Hepatocyte (in vitro differentiated cells): Measurements from ENCODE around the gene PLA2G4A. TPM values are rescaled to one million over a fixed set of nuclear protein-coding genes. Genes with fewer than 3 reads are reported as not detected.

ENCODE experiments used
- DNase-seq: peaks from one replicate; pipeline ENCODE4 v3.0.0-alpha.2; 2016; ENCODE audit warnings: low spot score
- H2AFZ ChIP-seq: fragments of 200-600 bp; sonication (generic); 2 replicates; pipeline ENCODE4 v1.6.0; 2016; ENCODE audit warnings: antibody characterized with exemption, mild to moderate bottlenecking
- H3K27ac ChIP-seq: fragments of 200-600 bp; sonication (generic); 2 replicates; pipeline ENCODE4 v1.5.1; 2016; ENCODE audit warnings: mild to moderate bottlenecking
- H3K27me3 ChIP-seq: fragments of 200-600 bp; sonication (generic); 2 replicates; pipeline ENCODE4 v1.6.1; 2016
- H3K36me3 ChIP-seq: fragments of 200-600 bp; sonication (generic); replicated peaks from 2 replicates; pipeline ENCODE4 v1.5.1; 2016; ENCODE audit warnings: low read depth; ENCODE audit not compliant: insufficient read depth
- H3K4me1 ChIP-seq: fragments of 200-600 bp; sonication (generic); 2 replicates; pipeline ENCODE4 v1.5.1; 2016; ENCODE audit warnings: mild to moderate bottlenecking, moderate library complexity; ENCODE audit not compliant: insufficient read depth
- H3K4me2 ChIP-seq: fragments of 200-600 bp; sonication (generic); 2 replicates; pipeline ENCODE4 v1.6.0; 2016
- H3K4me3 ChIP-seq: fragments of 200-600 bp; sonication (generic); 2 replicates; pipeline ENCODE4 v1.5.1; 2016; ENCODE audit warnings: mild to moderate bottlenecking
- H3K79me2 ChIP-seq: fragments of 200-600 bp; sonication (generic); 2 replicates; pipeline ENCODE4 v1.6.0; 2017; ENCODE audit warnings: mild to moderate bottlenecking
- H3K9me2 ChIP-seq: fragments of 200-600 bp; sonication (generic); replicated peaks from 2 replicates; pipeline ENCODE4 v1.6.0; 2017; ENCODE audit warnings: mild to moderate bottlenecking; ENCODE audit not compliant: insufficient read depth
- H3K9me3 ChIP-seq: fragments of 200-600 bp; sonication (generic); 2 replicates; pipeline ENCODE4 v1.5.1; 2016; ENCODE audit warnings: low read depth, mild to moderate bottlenecking
- H4K20me1 ChIP-seq: fragments of 200-600 bp; sonication (generic); 2 replicates; pipeline ENCODE4 v1.6.0; 2016; ENCODE audit warnings: mild to moderate bottlenecking; ENCODE audit not compliant: insufficient read depth, poor library complexity, severe bottlenecking
- CTCF ChIP-seq: fragments of 200-600 bp; sonication (generic); IDR thresholded peaks from 2 replicates; pipeline ENCODE4 v1.5.1; 2016; ENCODE audit warnings: antibody characterized with exemption, mild to moderate bottlenecking; ENCODE audit not compliant: poor library complexity
- EZH2 ChIP-seq: fragments of 200-600 bp; sonication (generic); IDR thresholded peaks from 2 replicates; pipeline ENCODE4 v1.6.1; 2016; ENCODE audit warnings: antibody characterized with exemption, mild to moderate bottlenecking, borderline replicate concordance
- EZH2phosphoT487 ChIP-seq: fragments of 200-600 bp; sonication (generic); IDR thresholded peaks from one replicate; pipeline ENCODE4 v1.6.1; 2018; ENCODE audit warnings: antibody characterized with exemption, mild to moderate bottlenecking, low read depth, moderate library complexity; ENCODE audit not compliant: unreplicated experiment, severe bottlenecking
- WGBS: methylation state at CpG from one replicate; pipeline ENCODE4 v1.1.6; 2016; ENCODE audit warnings: low lambda C conversion rate; ENCODE audit errors: missing lambda C conversion rate; 5-methylcytosine and 5-hydroxymethylcytosine counted together
- polyA plus RNA-seq: library from polyadenylated mRNA; unstranded; fragments of >200 nt; fragmentation: Nextera tagmentation; extraction: Ambion mirVana; gene quantifications from 2 replicates; pipeline ENCODE4 v1.2.1, GENCODE V29; 2016
- total RNA-seq: library from RNA; depleted of rRNA; stranded (reverse); fragments of >200 nt; gene quantifications from 2 replicates; pipeline ENCODE4 v1.2.3, GENCODE V29; 2014

The PLA2G4A gene
- total and polyA plus RNA-seq, 2 experiments from 2014 or later: 21.3 to 24.9 TPM

- H3K27ac ChIP-seq: no peak overlapping the region
- H3K79me2 ChIP-seq: no peaks in the 10 kb centered on the region
- H3K4me2 ChIP-seq: no peak overlapping the region
- H2AFZ ChIP-seq: no peak overlapping the region
- 93% methylated on average over 3 of the region's 3 CpGs for WGBS
- no peaks in the 10 kb centered on the region for H3K4me1 ChIP-seq
- DNase-seq: no peak
- H4K20me1 ChIP-seq: no peaks in the 10 kb centered on the region
- TF ChIP-seq CTCF (no peak), EZH2phosphoT487 (no peak), EZH2 (no peak)
- no peaks in the 10 kb centered on the region for H3K36me3 ChIP-seq
- no peaks in the 10 kb centered on the region for H3K9me3 ChIP-seq
- H3K9me2 ChIP-seq: no peaks in the 10 kb centered on the region
- H3K27me3 ChIP-seq: no peaks in the 10 kb centered on the region
- no peak overlapping the region for H3K4me3 ChIP-seq
These were observed 37.1 kb downstream of the PLA2G4A start for GRCh38 chr1:186865857-186866256.

- TF ChIP-seq CTCF (no peak), EZH2 (no peak), EZH2phosphoT487 (no peak)
- Histone ChIP-seq H3K27ac (no peak overlapping the region), H3K4me1 (no peaks in the 10 kb centered on the region), H3K4me2 (no peak overlapping the region), H3K27me3 (no peaks in the 10 kb centered on the region), H3K9me2 (no peaks in the 10 kb centered on the region), H3K36me3 (no peaks in the 10 kb centered on the region), H3K4me3 (no peak overlapping the region), H3K9me3 (no peaks in the 10 kb centered on the region), H3K79me2 (no peaks in the 10 kb centered on the region), H4K20me1 (no peaks in the 10 kb centered on the region), H2AFZ (no peak overlapping the region)
- no peak for DNase-seq
- 19% methylated on average over 1 of the region's 1 CpG for WGBS
These were observed 40.9 kb downstream of the PLA2G4A start for GRCh38 chr1:186869526-186870228.

- Histone ChIP-seq H3K9me3 (no peaks in the 10 kb centered on the region), H3K4me2 (no peak overlapping the region), H3K4me1 (no peaks in the 10 kb centered on the region), H3K27ac (no peak overlapping the region), H3K36me3 (no peaks in the 10 kb centered on the region), H4K20me1 (no peaks in the 10 kb centered on the region), H2AFZ (no peak overlapping the region), H3K79me2 (no peaks in the 10 kb centered on the region), H3K9me2 (no peaks in the 10 kb centered on the region), H3K27me3 (no peaks in the 10 kb centered on the region), H3K4me3 (no peak overlapping the region)
- TF ChIP-seq EZH2: no peak
- TF ChIP-seq CTCF: no peak
- no peak for TF ChIP-seq EZH2phosphoT487
- 87% methylated on average over 1 of the region's 1 CpG for WGBS
- no peak for DNase-seq
These were observed 43.0 kb downstream of the PLA2G4A start for GRCh38 chr1:186871784-186872183.
